Activated B cell treated with CpG ODN at 0.5 μM for 24 hours (primary cell): ENCODE results near the gene RBBP8NL. TPM values are rescaled to one million over a fixed set of nuclear protein-coding genes. Genes with fewer than 3 reads are reported as not detected.

Experiments used
- ATAC-seq: fragments of 200-7000 bp; cut with Tn5 transposase; one replicate; pipeline ENCODE4 v1.10.0; 2021; ENCODE audit warnings: low read depth, mild to moderate bottlenecking, moderate library complexity
- CTCF ChIA-PET: fragments of 350-600 bp; sonication (Branson Sonifier 250); formaldehyde crosslinking; loops from one replicate; lab custom pipeline; 2021; ENCODE audit warnings: antibody characterized with exemption; lab: Charles Lee
- POLR2A ChIA-PET: fragments of 350-600 bp; sonication (Branson Sonifier 250); formaldehyde crosslinking; loops from one replicate; lab custom pipeline; 2021; ENCODE audit warnings: antibody characterized with exemption; lab: Charles Lee
- DNase-seq: peaks from one replicate; pipeline ENCODE4 v3.0.0; 2022
- H3K27ac Mint-ChIP-seq: one replicate; pipeline ENCODE4 v1.8.0; 2020; ENCODE audit warnings: mixed read lengths
- H3K27me3 Mint-ChIP-seq: one replicate; pipeline ENCODE4 v1.8.0; 2021; ENCODE audit warnings: mixed read lengths
- H3K36me3 Mint-ChIP-seq: one replicate; pipeline ENCODE4 v1.8.0; 2021; ENCODE audit warnings: low read depth, mixed read lengths
- H3K4me1 Mint-ChIP-seq: one replicate; pipeline ENCODE4 v1.8.0; 2021; ENCODE audit warnings: mixed read lengths
- H3K4me3 Mint-ChIP-seq: one replicate; pipeline ENCODE4 v1.8.0; 2020; ENCODE audit warnings: mild to moderate bottlenecking, mixed read lengths
- H3K9me3 Mint-ChIP-seq: one replicate; pipeline ENCODE4 v1.8.0; 2020; ENCODE audit warnings: mixed read lengths
- intact Hi-C: fragments of 100-400 bp; cut with micrococcal nuclease; formaldehyde crosslinking; loops from one replicate; pipeline ENCODE4 v1.15.1; 2024
- total RNA-seq: library from RNA; stranded (reverse); gene quantifications from 2 replicates; pipeline ENCODE4 v1.2.3, GENCODE V29; 2022
- TF ChIP-seq, protein P1 (sequence below): fragments of 200-600 bp; IDR thresholded peaks from one replicate; pipeline ENCODE4 v1.8.0; 2022; ENCODE audit warnings: antibody characterized with exemption, mild to moderate bottlenecking

Gene RBBP8NL
- total RNA-seq, 1 donor from 2014 or later = not detected

DNA sequence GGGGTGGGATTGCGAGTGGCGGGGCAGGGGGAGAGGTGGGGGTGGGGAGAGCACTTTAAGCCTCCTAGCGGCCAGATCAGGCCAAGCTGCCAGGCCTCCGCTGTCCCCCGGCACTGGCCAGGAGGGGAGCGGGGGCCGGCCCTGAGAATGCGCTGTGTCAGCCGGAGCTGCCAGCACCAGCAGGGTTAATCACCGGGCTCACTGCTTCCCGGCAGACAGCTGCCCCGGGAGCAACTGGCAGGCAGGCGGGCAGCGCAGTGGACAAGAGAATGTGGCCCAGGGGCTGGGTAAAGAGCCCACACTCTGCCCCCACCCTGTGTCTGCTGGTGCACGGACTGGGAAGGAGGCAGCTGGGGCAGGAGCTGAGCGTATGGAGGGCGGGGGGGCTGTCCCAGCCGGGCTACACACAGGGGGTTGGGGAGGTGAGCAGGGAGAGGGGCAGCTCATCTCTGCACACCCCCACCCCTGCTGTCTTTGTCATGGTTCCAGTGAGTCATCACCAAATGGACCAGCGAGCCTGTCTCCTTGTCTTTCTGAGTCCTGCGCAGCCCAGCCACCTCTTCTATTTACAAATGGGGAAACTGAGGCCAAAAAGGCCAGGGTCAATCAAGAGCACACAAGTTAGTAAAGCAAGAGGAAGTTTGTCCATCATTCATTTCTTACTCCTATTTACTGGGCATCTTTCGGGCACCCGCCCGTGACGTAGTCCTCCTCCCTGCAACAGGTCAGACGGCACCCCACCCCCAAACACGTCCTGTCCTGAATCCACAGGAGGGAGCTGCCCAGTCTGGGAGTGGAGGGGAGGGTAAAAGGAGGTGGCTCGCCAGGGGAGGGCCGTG lies 58.1 kb downstream of the RBBP8NL start:
- TF ChIP-seq, protein P1, sequence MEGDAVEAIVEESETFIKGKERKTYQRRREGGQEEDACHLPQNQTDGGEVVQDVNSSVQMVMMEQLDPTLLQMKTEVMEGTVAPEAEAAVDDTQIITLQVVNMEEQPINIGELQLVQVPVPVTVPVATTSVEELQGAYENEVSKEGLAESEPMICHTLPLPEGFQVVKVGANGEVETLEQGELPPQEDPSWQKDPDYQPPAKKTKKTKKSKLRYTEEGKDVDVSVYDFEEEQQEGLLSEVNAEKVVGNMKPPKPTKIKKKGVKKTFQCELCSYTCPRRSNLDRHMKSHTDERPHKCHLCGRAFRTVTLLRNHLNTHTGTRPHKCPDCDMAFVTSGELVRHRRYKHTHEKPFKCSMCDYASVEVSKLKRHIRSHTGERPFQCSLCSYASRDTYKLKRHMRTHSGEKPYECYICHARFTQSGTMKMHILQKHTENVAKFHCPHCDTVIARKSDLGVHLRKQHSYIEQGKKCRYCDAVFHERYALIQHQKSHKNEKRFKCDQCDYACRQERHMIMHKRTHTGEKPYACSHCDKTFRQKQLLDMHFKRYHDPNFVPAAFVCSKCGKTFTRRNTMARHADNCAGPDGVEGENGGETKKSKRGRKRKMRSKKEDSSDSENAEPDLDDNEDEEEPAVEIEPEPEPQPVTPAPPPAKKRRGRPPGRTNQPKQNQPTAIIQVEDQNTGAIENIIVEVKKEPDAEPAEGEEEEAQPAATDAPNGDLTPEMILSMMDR = no peak
- DNase-seq = no peak
- intact Hi-C loops = loop anchor here (2.0 to 5.0 kb wide), 2 partner anchors 14 to 187 kb away; partner anchors contain the start of gene MTG2
- ChIA-PET POLR2A (interaction anchor here (1.1 to 2.6 kb wide), 2 partner anchors 30 to 66 kb away, joined by 3 to 21 read pairs; no protein-coding TSS in a partner anchor), CTCF (interaction anchor here (1.6 to 2.3 kb wide), 3 partner anchors 13 to 68 kb away, joined by 4 to 12 read pairs (median 4); no protein-coding TSS in a partner anchor)
- peaks cover 2% of the 10 kb centered on the region for H3K27me3 Mint-ChIP-seq
- H3K4me1 Mint-ChIP-seq = peaks cover 16% of the 10 kb centered on the region
- ATAC-seq = no peak
- no peaks in the 10 kb centered on the region for H3K36me3 Mint-ChIP-seq
- no peak overlapping the region for H3K4me3 Mint-ChIP-seq
- H3K27ac Mint-ChIP-seq = no peak overlapping the region
- no peaks in the 10 kb centered on the region for H3K9me3 Mint-ChIP-seq

DNA sequence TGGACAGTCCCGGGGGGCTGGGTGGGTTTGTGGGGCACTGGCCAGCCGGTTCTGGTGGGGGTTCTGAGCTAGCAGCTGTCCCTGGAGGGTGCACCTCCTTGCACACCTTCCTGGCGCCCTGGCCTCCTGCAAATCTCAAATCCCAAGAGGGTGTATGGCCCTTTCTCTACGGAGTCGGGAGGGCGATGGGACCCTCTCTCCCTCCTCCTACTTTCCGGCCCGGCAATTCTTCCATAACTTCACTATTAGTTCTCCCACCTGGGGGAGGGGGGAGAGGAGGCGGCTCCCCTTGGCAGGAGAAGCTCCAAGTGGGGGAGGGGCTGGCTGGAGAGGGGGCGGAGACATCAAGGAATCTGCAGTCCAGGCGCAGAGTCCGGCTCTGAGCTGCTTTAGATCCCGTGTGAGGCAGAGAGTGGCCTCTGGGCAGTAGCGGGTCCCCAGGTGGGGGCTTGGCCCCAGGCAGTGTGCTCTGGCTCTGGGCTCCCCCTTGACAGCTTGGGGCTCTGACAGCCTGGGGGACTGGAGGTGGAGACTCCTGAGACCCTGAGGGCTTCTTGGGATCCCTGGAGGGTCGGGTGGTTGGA lies 58.9 kb downstream of the RBBP8NL start:
- CTCF ChIA-PET = interaction anchor here (1.2 to 2.3 kb wide), 5 partner anchors 14 to 69 kb away, joined by 3 to 12 read pairs (median 4); partner anchors contain the start of gene ADRM1

DNA sequence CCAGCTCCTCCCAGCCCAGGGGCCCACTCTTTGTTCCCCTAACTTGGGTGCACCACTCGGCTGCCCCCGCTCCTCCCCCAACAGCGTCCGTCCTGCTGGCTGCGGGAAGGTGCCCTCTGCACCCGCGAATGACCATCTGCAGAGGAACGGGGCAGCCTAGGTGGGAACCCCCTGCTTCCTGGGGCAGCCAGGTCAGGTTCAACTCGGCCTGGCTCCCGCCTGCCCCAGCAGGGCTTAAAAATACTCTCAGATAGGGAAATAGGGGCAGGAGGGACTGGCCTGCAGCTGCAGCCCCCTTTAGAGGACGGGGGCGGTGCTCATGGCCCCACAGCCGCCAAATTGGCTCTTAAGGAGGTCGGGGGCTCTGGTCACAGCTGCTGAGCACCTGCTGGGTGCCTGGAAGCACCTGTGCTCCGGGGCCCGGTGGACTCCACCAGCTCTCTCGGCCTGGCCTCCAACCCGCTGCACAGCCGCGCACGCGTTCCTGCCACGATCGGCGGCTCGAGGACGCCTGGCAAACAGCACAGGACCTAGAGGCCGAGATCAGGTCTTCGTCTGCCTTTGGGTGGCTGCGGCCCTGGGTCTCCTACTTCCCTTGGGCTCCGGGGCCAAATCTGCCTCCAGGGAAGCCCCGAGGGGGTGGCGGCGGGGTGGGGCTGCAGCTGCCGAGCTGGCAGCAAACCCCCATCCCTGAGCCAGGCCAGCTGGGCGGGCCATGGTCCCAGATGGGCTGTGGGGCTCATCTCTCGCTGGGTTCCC lies 59.5 kb downstream of the RBBP8NL start:
- Mint-ChIP-seq H3K27me3 (peaks cover 2% of the 10 kb centered on the region), H3K9me3 (no peaks in the 10 kb centered on the region), H3K27ac (no peak overlapping the region), H3K36me3 (no peaks in the 10 kb centered on the region), H3K4me1 (peaks cover 14% of the 10 kb centered on the region), H3K4me3 (peak overlapping the region; percentile 69)
- ChIA-PET POLR2A (interaction anchor here (0.7 to 2.6 kb wide), 5 partner anchors 10 to 66 kb away, joined by 3 to 21 read pairs (median 4); no protein-coding TSS in a partner anchor), CTCF (interaction anchor here (1.2 to 2.3 kb wide), 6 partner anchors 15 to 68 kb away, joined by 3 to 12 read pairs (median 4); partner anchors contain the start of gene ADRM1)
- ATAC-seq = no peak
- peak; percentile 44 for DNase-seq
- TF ChIP-seq, protein P1 = no peak
- intact Hi-C loops = loop anchor here (1.0 to 5.0 kb wide), 4 partner anchors 15 to 186 kb away; partner anchors contain the start of genes ADRM1 and MTG2

More for the DNA sequence above, 58.9 kb downstream of the RBBP8NL start:
- no peak for ATAC-seq
- Mint-ChIP-seq H3K27ac (no peak overlapping the region), H3K36me3 (no peaks in the 10 kb centered on the region), H3K9me3 (no peaks in the 10 kb centered on the region), H3K4me3 (peak overlapping the region; percentile 69), H3K4me1 (peaks cover 14% of the 10 kb centered on the region), H3K27me3 (peaks cover 2% of the 10 kb centered on the region)
- intact Hi-C loops = loop anchor here (2.0 to 5.0 kb wide), 2 partner anchors 14 to 186 kb away; partner anchors contain the start of gene MTG2
- POLR2A ChIA-PET = interaction anchor here (1.0 to 2.6 kb wide), 3 partner anchors 11 to 66 kb away, joined by 4 to 21 read pairs (median 7); no protein-coding TSS in a partner anchor
- no peak for DNase-seq
- TF ChIP-seq, protein P1 = no peak

DNA sequence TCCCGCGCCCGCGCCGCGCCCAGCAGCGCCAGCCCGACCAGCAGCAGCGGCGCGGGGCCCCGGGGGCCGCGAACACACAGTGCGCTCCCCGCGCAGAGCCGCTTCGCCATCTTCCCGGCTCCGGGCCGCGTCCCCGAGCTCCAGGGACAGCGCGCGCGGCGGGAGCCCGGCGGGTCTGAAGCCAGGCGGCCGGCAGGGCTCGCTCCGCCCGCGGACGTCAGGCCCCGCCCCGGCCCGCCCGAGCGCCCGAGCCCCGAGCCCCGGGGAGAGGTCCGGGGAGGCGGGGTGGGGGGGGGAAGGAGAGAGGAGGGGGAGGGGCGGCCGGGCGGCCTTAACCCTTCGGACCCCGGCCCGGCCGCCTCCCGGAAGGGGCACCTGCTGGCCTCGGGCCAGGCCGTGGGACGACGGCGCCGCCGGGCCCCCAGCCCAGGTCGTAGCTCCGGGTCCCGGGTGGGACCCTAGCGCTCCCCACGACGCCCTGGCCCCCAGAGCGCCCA lies 60.2 kb downstream of the RBBP8NL start, which contains the start of gene LAMA5:
Gene LAMA5, minus strand, starts transcription at position 177 of the 497 bp plus-strand sequence. Its CDS starts 67 bp downstream, at position 110.
- Mint-ChIP-seq H3K9me3 (no peaks in the 10 kb centered on the region), H3K27me3 (peaks cover 2% of the 10 kb centered on the region), H3K27ac (no peak within 1 kb of the TSS), H3K36me3 (no peaks in the 10 kb centered on the region), H3K4me3 (peak within 1 kb of the TSS; percentile 69), H3K4me1 (peaks cover 14% of the 10 kb centered on the region)
- TF ChIP-seq, protein P1 = no peak
- intact Hi-C loops = loop anchor here (1.0 to 5.0 kb wide), 3 partner anchors 28 to 185 kb away; partner anchors contain the start of genes ADRM1 and MTG2
- POLR2A ChIA-PET = interaction anchor here (0.7 to 2.6 kb wide), 6 partner anchors 9 to 65 kb away, joined by 3 to 21 read pairs (median 6); partner anchors contain the start of gene RPS21
- DNase-seq = peak; percentile 59
- CTCF ChIA-PET = interaction anchor here (1.2 to 2.3 kb wide), 4 partner anchors 15 to 68 kb away, joined by 3 to 12 read pairs (median 4); no protein-coding TSS in a partner anchor
- peak; percentile 74 for ATAC-seq
